ENCODE measurements around the gene UBE4A.

Gene UBE4A, protein sequence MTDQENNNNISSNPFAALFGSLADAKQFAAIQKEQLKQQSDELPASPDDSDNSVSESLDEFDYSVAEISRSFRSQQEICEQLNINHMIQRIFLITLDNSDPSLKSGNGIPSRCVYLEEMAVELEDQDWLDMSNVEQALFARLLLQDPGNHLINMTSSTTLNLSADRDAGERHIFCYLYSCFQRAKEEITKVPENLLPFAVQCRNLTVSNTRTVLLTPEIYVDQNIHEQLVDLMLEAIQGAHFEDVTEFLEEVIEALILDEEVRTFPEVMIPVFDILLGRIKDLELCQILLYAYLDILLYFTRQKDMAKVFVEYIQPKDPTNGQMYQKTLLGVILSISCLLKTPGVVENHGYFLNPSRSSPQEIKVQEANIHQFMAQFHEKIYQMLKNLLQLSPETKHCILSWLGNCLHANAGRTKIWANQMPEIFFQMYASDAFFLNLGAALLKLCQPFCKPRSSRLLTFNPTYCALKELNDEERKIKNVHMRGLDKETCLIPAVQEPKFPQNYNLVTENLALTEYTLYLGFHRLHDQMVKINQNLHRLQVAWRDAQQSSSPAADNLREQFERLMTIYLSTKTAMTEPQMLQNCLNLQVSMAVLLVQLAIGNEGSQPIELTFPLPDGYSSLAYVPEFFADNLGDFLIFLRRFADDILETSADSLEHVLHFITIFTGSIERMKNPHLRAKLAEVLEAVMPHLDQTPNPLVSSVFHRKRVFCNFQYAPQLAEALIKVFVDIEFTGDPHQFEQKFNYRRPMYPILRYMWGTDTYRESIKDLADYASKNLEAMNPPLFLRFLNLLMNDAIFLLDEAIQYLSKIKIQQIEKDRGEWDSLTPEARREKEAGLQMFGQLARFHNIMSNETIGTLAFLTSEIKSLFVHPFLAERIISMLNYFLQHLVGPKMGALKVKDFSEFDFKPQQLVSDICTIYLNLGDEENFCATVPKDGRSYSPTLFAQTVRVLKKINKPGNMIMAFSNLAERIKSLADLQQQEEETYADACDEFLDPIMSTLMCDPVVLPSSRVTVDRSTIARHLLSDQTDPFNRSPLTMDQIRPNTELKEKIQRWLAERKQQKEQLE

DNA sequence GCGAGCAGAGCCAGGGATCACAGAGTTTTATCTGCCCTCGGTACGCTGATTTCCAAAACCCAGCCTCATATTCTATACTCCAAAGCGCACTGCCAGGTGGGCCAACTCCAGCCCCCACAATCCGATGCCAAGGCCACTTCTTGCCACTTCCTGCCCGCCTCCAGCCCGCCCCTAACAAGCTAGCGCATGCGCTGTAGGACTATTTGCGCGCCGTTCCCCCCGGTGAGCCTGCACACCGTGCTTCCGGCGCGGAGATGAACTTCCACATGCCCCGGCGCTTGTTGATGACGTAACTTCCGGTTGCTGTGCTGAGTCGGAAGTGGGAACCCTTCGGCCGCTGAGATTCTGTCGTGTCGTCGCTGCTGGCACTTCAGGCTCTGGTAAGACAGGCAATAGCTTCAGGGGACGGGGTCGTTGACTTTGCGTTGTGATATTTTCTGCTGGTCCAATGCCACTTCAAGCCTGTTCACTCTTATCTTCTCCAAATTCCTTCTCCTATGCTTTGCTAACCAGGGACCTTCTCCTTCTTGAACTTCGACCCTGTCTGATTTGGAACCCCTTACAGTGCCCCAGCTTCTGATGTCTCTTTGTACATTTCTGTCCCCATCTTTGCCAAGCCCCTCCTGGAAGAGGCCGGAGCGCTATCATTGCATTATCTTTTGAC lies at the start of gene UBE4A:
UBE4A (plus strand) TSS at position 306 of the 664 bp plus-strand sequence. CDS start 5,481 bp downstream, outside the sequence.
- DNase-seq: peak; percentile 95

DNA sequence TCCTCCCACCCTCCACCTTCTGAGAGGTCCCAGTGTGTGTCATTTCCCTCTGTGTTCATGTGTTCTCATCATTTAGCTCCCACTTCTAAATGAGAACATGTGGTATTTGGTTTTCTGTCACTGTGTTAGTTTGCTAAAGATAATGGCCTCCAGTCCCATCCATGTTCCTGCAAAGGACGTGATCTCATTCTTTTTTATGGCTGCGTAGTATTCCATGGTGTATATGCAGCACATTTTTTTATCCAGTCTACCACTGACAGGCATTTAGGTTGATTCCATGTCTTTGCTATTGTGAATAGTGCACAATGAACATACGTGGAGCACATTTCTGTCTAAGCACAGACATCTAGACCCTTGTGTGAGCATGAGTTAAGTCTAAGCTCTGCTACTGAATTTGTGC lies 49.1 kb upstream of the UBE4A start:
- no peak for DNase-seq

DNA sequence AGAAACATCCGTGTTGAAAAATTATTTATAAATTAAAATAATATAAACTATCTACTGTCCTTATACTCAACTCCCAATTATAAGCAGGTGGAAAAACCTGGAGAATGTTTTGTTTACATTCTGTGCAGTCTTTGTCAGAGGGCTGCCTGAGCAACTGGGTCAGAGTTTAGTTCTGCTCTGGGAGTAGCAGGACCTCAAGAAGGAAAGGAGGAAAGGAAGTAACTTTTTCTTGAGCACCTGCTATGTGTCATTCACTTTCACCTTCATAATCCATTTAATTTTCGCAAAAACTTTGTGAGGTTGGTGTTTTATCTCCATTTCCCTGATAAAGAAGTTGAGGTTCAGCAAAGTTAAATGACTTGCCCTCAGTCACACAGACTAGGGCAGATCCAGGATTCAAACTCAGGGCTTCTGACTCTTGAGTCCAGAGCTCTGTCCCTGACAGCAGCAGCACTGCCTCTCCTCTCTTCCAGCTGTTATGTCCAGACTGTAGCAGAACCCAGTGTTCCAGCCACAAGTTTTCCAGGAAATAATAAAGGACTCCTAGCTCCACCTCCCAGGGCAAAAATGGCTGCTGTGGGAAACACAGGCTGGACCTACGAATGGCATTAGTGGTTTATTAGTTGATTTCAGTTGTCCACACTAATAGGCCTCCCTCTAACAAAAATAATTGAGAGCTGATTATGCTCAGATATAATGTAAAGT lies 48.5 kb upstream of the UBE4A start:
- DNase-seq: no peak

DNA sequence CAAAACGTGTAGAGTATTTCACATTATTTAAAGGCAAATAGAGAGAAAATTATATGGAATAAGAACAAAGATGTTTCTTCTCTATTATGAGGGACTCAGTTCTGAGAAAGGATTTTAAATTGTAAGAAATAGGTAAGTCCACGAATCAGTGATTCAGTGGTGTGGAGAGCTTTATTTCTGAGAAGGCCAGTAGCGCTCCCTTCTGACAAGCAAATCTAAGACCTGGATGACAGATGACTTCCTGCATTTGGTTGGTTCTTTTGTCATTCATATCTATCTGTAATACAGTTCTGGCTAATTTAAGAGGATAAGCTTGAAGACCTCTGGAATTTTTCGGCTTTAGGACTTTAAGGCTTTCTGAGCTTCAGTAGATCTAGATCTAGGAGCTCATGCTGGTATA lies 47.9 kb upstream of the UBE4A start:
- no peak for DNase-seq

DNA sequence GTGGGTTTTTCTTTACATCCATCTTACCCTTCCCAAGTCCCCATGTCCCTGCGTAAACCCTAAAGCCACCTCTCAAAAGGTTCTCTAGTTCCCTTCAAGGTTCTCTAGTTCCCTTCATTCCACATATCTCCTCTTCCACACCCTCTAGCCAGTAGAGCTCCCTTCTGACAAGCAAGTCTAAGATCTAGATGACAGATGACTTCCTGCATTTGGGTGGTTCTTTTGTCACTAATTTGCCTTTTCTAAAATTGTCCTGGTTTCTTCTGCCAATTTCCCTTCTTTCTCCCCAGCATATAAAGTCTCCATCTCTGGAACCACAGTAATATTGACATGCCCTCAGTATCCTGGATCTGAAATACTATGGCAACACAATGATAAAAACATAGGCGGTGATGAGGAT lies 47.1 kb upstream of the UBE4A start:
- no peak for DNase-seq

DNA sequence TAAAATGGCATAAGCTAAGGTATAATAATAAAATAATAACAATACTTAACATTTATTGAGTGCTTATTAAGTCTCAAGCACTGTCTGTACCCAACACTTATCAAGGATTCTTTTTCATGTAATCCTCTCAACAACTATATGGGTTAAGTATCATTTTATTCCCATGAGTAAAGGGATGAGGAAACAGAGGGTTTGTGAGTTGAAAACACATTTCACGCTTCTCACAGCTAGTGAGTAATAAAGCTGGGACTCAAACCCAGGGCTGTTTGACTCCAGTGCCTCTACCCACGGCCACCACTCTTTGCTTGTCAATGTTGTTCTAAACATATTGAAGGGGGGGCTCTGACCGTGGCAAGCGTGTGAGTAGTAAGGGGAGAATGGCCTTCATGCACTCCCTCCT lies 46.2 kb upstream of the UBE4A start:
- DNase-seq: no peak

DNA sequence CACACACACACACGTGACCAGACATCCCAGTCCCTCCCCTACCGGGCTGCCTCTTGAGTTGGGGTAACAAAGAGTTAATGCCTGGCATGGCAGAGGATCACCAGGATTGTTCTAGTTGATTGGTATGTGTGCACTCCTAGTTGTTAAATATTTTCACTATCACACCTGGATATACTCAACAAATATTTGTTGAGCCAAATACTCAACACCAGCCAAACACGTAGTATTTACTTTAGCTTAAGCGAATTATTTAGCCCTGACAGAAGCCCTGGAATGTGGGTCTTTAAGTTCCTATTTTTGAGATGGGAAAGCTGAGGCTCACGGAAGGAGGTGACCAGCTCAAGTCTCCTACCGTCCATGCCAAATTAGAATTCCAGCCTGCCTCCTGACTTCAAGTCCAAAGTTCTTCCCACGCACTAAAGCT lies 44.4 kb upstream of the UBE4A start:
- DNase-seq: no peak

DNA sequence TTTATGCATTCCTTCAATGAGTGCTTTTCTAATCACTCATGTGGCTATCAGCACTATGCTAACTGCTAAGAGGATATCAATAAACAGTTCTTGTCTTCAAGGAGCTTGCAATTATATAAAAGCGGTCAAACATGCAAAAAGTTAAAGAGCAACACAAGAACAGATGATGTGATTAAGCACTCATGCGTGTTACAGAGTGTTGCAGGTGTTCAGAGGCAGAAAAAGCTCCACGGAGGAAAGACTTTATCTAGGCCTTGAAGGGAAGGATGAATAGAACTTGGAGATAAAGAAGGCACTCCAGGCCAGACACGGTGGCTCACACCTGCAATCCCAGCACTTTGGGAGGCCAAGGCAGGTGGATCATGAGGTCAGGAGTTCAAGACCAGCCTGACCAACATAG lies 41.3 kb upstream of the UBE4A start:
- DNase-seq: no peak

DNA sequence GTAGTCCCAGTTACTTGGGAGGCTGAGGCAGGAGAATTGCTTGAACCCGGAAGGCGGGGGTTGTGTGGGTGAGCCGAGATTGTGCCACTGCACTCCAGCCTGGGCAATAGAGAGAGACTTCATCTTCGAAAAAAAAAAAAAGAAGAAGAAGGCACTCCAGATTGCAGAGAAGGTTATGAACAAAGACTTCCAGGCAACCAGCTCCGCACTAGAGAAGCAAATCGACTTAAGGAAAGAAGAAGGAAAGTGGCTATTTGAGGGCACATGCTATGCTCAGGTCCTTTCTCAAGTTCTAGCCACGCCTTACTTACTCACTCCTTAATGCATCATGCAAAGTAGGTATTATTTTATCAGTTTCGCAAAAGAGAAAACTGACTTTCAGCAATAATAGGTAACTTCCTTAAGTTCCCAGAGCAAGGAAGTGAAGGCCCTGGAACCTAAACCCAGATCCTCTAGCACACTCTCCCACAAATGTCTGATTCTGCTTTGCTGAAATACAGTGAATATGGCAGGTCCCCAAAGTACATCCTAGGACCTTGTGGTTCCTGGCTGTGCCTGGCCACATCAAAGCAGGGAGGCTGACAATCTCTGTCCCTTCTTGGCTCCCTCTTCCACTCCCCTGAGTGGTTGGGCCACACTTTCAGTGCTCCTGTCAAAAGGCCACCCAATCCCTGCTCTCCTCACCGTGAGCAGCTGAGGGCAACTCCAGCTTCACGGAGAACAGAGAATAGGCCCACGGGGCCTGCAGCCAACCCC lies 40.6 kb upstream of the UBE4A start:
- DNase-seq: peak; percentile 32

DNA sequence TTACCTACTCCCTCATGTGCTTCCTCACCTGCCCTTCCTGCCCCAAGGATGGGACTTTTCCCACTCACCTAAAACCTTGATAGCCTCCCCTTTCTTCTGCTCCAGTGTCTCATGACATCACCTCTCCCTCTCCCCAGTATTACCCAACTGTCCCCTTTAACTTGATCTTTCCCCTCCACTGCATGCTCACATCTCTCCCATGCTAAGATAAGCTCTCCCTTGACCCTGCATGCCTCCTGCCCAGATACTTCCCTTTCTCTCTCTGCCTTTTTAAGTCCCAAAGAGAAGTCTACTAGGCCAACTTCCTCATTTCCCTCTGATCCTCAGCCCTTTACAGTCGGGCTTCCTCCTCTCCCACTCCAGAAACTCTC lies 40.1 kb upstream of the UBE4A start:
- DNase-seq: peak; percentile 95

DNA sequence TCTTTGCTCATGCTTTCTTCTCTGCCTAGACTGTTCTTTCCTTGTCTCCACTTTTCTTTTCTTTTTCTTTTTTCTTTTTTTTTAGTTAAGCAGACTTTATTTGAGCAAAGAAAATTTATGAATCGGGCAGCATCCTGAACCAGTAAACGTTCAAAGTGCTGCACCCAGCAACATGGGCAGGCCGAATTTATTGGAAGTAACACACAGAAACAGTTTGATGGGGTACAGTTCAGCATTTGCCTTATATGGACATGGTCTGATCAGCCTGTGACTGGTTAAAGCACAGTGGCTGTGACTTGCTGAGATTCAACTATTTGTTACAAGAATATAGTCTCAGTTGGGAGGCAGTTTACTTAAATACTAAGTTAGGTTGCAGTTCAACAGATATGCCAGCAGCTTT lies 38.9 kb upstream of the UBE4A start:
- DNase-seq: no peak

DNA sequence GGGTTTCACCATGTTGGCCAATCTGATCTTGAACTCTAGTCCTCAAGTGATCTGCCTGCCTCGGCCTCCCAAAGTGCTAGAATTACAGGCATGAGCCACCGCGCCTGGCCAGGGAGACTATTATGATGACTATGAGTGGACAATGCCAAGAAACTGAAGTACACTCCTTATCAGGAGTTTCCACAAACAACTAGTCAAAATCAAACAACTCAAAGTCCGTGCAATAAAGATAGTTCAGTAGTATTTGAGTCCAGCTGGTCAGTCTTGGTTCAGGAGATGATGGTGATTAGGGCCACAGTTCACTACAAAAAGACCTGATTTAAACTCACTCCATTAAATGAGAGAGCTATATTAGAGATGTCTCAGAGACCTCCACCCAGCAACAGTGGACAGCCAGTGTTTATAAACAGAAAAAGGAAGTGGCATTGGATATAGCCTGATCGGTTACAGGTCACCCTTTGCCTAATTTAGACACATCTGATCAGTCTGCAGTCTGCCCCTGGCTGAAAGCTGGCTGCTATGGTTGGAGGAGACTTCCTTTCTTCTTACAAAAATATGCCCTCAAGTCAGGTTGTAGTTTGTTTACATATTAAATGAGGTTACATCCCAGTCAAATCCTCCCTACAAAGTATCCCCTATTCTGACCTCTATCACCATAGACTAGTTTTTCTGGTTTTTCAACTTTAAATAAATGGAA lies 37.9 kb upstream of the UBE4A start:
- DNase-seq: peak; percentile 71

DNA sequence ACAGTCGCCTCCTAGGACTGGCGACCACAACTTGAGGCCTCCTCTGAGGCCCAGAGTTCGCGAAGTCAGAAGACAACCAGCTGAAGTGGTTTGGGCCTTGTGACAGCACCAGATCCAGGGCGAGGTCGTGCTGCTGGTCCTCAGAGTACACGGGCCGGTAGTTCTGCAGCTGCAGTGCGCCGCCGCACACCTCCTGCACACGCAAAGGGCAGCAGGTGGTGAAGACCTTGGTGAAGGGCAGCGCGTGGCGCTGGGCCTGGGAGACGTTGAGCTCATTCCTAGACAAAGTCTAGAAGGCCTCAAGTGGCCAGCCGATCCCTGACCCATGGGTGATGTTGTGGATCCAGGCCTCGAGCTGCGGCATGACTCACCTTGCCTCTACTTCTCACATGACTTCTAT lies 36.7 kb upstream of the UBE4A start:
- no peak for DNase-seq

DNA sequence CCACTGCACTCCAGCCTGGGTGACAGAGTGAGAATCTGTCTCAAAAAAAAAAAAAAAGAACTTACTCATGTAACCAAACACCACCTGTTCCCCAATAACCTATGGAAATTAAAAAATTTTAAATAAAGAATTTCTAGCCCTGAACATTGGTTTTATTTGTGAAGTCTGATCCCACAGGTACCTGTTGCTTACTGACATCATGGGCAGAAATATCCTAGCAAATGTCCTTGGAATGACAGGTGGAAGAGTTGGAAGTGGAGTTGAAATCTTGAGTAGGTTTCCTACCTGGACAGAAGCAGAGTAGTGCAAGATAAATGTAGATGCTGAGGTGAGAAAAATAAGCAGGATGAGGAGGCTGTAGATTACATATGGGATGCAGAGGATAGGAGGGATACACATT lies 34.1 kb upstream of the UBE4A start:
- no peak for DNase-seq

DNA sequence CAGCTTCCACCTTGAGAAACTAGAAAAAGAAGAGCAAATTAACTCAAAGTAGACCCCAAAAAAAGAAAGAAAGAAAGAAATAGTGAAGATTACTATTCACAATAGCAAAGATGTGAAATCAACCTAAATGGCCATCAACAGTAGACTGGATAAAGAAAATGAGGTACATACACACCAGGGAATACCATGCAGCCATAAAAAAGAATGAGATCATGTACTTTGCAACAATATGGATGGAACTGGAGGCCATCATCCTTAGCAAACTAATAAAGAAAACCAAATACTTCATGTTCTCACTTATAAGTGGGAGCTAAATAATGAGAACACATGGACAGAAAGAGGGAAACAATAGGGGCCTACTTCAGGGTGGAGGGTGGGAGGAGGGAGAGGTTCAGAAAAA lies 30.7 kb upstream of the UBE4A start:
- DNase-seq: no peak

DNA sequence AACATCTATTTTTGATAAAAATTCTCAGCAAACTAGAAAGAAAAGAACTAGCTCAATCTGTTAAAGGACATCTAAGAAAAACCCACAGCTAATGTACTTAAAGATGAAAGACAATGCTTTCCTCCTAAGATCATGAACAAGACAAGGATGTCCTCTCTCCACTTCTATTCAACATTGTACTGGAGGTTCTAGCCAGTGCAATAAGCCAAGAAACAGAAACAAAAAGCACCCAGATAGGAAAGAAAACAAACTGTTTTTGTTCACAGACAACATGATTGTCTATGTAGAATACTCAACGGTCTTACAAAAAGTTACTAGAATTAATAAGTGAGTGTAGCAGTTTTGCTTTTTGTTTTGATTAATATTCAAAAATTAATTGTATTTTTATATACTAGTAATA lies 24.7 kb upstream of the UBE4A start:
- no peak for DNase-seq

DNA sequence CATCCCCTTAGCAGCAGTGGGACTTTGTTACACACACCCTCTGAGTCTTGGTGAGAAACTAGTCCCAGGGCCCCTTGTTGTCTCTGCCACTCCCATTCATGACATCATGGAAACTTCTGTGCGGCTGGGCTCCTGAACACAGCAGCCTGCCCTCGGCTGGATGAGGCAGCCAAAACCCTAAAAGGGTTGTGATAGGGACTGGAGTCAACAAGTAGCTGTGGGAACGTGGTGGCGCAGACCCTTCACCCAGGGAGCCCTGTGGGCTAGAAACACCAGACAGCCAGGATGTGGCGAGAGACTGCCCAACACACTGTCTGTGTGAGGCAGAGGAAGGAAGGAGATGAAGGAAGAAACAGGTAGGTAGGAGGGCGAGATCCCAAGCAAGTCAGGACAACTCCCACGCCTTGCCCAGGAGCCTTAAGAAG lies 20.8 kb upstream of the UBE4A start:
- no peak for DNase-seq

DNA sequence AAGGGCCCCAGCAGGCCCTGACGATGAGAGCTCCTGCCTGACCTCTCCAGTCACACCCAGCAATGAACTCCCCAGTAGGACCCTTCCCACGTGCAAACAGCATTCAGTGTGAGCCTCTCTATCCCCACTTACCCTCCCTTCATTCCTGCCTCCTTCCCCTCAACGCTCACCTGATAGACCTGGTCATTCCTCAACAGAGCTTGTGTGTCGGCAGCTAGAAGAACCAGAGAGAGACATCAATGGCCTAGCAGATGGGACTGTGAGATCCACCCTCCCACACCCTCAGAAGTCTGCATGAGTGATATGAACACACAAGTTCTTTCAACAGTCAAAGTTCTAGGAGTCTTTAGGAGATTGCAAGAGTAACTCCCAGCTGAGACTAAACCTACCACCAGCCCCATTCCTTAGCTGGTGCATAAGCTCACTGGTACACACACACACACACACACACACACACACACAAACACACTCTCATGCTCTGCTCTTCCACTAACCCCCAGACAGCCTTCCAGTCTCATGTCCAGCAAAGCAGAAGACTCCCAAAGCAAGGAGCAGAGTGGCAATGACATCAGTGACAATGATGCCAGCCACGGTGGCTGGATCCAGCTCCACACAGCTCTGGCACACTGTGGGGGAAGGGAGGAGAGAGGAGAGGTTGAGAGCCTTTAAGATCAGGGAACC lies 20.0 kb upstream of the UBE4A start:
- DNase-seq: no peak

DNA sequence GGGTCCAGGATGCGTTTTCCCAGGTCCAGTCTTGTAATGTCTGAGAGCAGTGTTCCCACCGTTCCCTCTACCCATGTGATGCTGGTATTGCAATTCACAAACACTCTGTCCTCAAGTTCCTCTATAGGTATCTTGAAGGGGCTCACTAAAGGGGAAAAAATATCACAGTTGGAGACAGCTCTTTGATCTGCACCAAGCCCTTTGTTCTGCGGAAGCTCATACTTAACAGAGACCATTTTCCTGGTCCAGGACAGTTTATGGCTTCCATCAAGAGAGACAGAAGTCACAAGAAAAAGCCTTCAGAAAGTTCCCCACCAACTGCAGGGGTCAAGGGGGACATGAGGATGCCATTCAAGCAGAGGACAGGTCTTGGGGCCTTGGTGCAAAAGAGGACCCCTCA lies 19.0 kb upstream of the UBE4A start:
- DNase-seq: no peak

DNA sequence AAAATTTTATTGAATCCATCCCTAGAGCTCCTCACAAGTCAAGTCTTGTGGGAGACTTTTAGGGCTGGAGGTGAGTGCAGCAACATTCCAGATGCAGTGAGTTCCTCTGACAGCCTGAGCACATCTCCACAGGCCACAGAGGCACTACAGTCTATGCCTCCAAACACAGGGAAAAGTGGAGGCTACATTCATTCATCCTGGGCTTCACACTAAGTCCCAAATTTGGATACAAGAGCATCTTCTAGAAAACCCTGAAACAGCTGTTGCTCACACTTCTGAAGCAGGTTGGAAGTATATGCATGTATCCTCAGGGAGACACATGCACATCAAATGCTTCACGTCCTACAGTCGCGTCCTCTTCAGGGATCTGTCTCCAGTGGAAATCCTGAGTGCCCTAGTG lies 18.1 kb upstream of the UBE4A start:
- DNase-seq: no peak
